ENCODE measurements around the gene MMADHC. TPM values are rescaled to one million over a fixed set of nuclear protein-coding genes. Genes with fewer than 3 reads are reported as not detected.

Gene MMADHC
- polyA plus RNA-seq, 1 donor (not counting 4 experiments of a cell fraction or from before 2014, with no cell fraction given): 140 TPM

GRCh38 chr2:149552830-149553229 lies 34.7 kb downstream of the MMADHC start:
- H3K9me3 ChIP-seq (ENCODE audit: control insufficient read depth, low read depth, low read length): no peaks in the 10 kb centered on the region
- dilution Hi-C loops (cut with MboI; ENCODE audit: extremely low pct_ligation_motif_present, low sequenced_read_pairs): no loop called here
- no peak overlapping the region for H3K4me3 ChIP-seq (ENCODE audit: control insufficient read depth in 2 of 3, extremely low read depth in 1 of 3, insufficient read depth in 2 of 3, low read depth in 1 of 3, low read length in 3 of 3)
- no peak overlapping the region for H3K27ac ChIP-seq (ENCODE audit: control insufficient read depth, insufficient read depth, low read length)
- H3K4me2 ChIP-seq (ENCODE audit: control insufficient read depth, extremely low read depth, insufficient read depth, low read depth, low read length): no peak overlapping the region
- H3K79me2 ChIP-seq (ENCODE audit: control insufficient read depth, insufficient read depth, low read length): no peaks in the 10 kb centered on the region
- no peak overlapping the region for H3K9ac ChIP-seq (ENCODE audit: control insufficient read depth, extremely low read depth, insufficient read depth, low read length)
- no peaks in the 10 kb centered on the region for H3K9me1 ChIP-seq (ENCODE audit: control insufficient read depth, extremely low read depth, insufficient read depth, low read length)
- no peak for TF ChIP-seq CTCF (optimal IDR thresholded peaks at IDR 0.05 in 1 of 3, IDR thresholded peaks at IDR 0.05 in 1 of 3, conservative IDR thresholded peaks at IDR 0.05 in 1 of 3; ENCODE audit: extremely low read depth in 1 of 3, insufficient read depth in 2 of 3, low read length in 3 of 3)
- TF ChIP-seq EZH2 (IDR thresholded peaks at IDR 0.05; ENCODE audit: low read length): no peak
- H3K36me3 ChIP-seq (ENCODE audit: control insufficient read depth in 2 of 2, extremely low read depth in 1 of 2, insufficient read depth in 2 of 2, low read length in 2 of 2): no peaks in the 10 kb centered on the region
- H3K27me3 ChIP-seq (ENCODE audit: control insufficient read depth, extremely low read depth, insufficient read depth, low read length): peaks cover 4% of the 10 kb centered on the region
- FAIRE-seq (no peak), DNase-seq (ENCODE audit: low read depth, low spot score) (no peak)
- no peaks in the 10 kb centered on the region for H3K4me1 ChIP-seq (ENCODE audit: control insufficient read depth, extremely low read depth, insufficient read depth, low read length)
- H4K20me1 ChIP-seq (ENCODE audit: control insufficient read depth, extremely low read depth, insufficient read depth, low read length): no peaks in the 10 kb centered on the region
- H2AFZ ChIP-seq (ENCODE audit: control insufficient read depth, low read length): no peak overlapping the region

GRCh38 chr2:149552226-149552625 lies 35.3 kb downstream of the MMADHC start:
- Histone ChIP-seq H3K9me1 (ENCODE audit: control insufficient read depth, extremely low read depth, insufficient read depth, low read length) (no peaks in the 10 kb centered on the region), H3K36me3 (ENCODE audit: control insufficient read depth in 2 of 2, extremely low read depth in 1 of 2, insufficient read depth in 2 of 2, low read length in 2 of 2) (no peaks in the 10 kb centered on the region), H3K4me1 (ENCODE audit: control insufficient read depth, extremely low read depth, insufficient read depth, low read length) (no peaks in the 10 kb centered on the region), H3K4me3 (ENCODE audit: control insufficient read depth in 2 of 3, extremely low read depth in 1 of 3, insufficient read depth in 2 of 3, low read depth in 1 of 3, low read length in 3 of 3) (no peak overlapping the region), H3K27ac (ENCODE audit: control insufficient read depth, insufficient read depth, low read length) (no peak overlapping the region), H2AFZ (ENCODE audit: control insufficient read depth, low read length) (no peak overlapping the region), H4K20me1 (ENCODE audit: control insufficient read depth, extremely low read depth, insufficient read depth, low read length) (no peaks in the 10 kb centered on the region), H3K9me3 (ENCODE audit: control insufficient read depth, low read depth, low read length) (no peaks in the 10 kb centered on the region), H3K9ac (ENCODE audit: control insufficient read depth, extremely low read depth, insufficient read depth, low read length) (no peak overlapping the region), H3K27me3 (ENCODE audit: control insufficient read depth, extremely low read depth, insufficient read depth, low read length) (peaks cover 4% of the 10 kb centered on the region), H3K79me2 (ENCODE audit: control insufficient read depth, insufficient read depth, low read length) (no peaks in the 10 kb centered on the region), H3K4me2 (ENCODE audit: control insufficient read depth, extremely low read depth, insufficient read depth, low read depth, low read length) (no peak overlapping the region)
- dilution Hi-C loops (cut with MboI; ENCODE audit: extremely low pct_ligation_motif_present, low sequenced_read_pairs): no loop called here
- FAIRE-seq: no peak
- DNase-seq (ENCODE audit: low read depth, low spot score): no peak
- TF ChIP-seq EZH2 (IDR thresholded peaks at IDR 0.05; ENCODE audit: low read length): no peak
- TF ChIP-seq CTCF (optimal IDR thresholded peaks at IDR 0.05 in 1 of 3, IDR thresholded peaks at IDR 0.05 in 1 of 3, conservative IDR thresholded peaks at IDR 0.05 in 1 of 3; ENCODE audit: extremely low read depth in 1 of 3, insufficient read depth in 2 of 3, low read length in 3 of 3): no peak

Measured in keratinocyte (primary cell).